OCI-LY1 (cell line): ENCODE results near the gene LIAS.

Experiments used
- H2AFZ ChIP-seq: fragments of 200-600 bp; sonication (generic), shearing (Covaris generic); 2 replicates; pipeline ENCODE4 v1.6.0; 2014; ENCODE audit warnings: antibody characterized with exemption, mild to moderate bottlenecking, low read length
- H3F3A ChIP-seq: fragments of 200-600 bp; sonication (generic), shearing (Covaris generic); 2 replicates; pipeline ENCODE4 v1.6.0; 2014; ENCODE audit warnings: mild to moderate bottlenecking, antibody characterized with exemption, low read length, moderate library complexity; ENCODE audit not compliant: insufficient read depth
- H3K27ac ChIP-seq: fragments of 200-600 bp; sonication (generic); 2 replicates; pipeline ENCODE4 v1.5.1; 2014; ENCODE audit warnings: low read length, mixed run types, mild to moderate bottlenecking, low read depth; ENCODE audit not compliant: poor library complexity, severe bottlenecking
- H3K27me3 ChIP-seq: fragments of 200-600 bp; sonication (generic); 2 replicates; pipeline ENCODE4 v1.6.0; 2014; ENCODE audit warnings: antibody characterized with exemption, mild to moderate bottlenecking, low read length, moderate library complexity; ENCODE audit not compliant: insufficient read depth
- H3K36me3 ChIP-seq: fragments of 200-600 bp; sonication (generic); 2 replicates; pipeline ENCODE4 v1.6.1; 2014; ENCODE audit warnings: mild to moderate bottlenecking, antibody characterized with exemption, low read length, moderate library complexity, mixed read lengths; ENCODE audit not compliant: insufficient read depth
- H3K4me1 ChIP-seq: fragments of 200-600 bp; sonication (generic); 2 replicates; pipeline ENCODE4 v1.5.1; 2014; ENCODE audit warnings: mild to moderate bottlenecking, low read length, moderate library complexity; ENCODE audit not compliant: insufficient read depth, severe bottlenecking
- H3K4me2 ChIP-seq: fragments of 200-600 bp; sonication (generic), shearing (Covaris generic); 2 replicates; pipeline ENCODE4 v1.6.1; 2014; ENCODE audit warnings: low read length
- H3K4me3 ChIP-seq: fragments of 200-600 bp; sonication (generic); 2 replicates; pipeline ENCODE4 v1.5.1; 2014; ENCODE audit warnings: low read length, low read depth, mild to moderate bottlenecking, mixed read lengths; ENCODE audit not compliant: poor library complexity, severe bottlenecking
- H3K79me2 ChIP-seq: fragments of 200-600 bp; shearing (Covaris generic); 2 replicates; pipeline ENCODE4 v1.6.1; 2016; ENCODE audit warnings: mixed run types, low read length, mixed read lengths; ENCODE audit not compliant: insufficient read depth
- H3K9ac ChIP-seq: fragments of 200-600 bp; sonication (generic), shearing (Covaris generic); 2 replicates; pipeline ENCODE4 v1.6.1; 2014; ENCODE audit warnings: mild to moderate bottlenecking, low read length, mixed read lengths
- H3K9me2 ChIP-seq: fragments of 200-600 bp; sonication (generic), shearing (Covaris generic); 2 replicates; pipeline ENCODE4 v1.6.1; 2014; ENCODE audit warnings: low read depth, mild to moderate bottlenecking, low read length, mixed read lengths
- H3K9me3 ChIP-seq: fragments of 200-600 bp; shearing (Covaris generic); 2 replicates; pipeline ENCODE4 v1.6.1; 2014; ENCODE audit warnings: low read length, mixed read lengths
- H4K20me1 ChIP-seq: fragments of 200-600 bp; sonication (generic), shearing (Covaris generic); 2 replicates; pipeline ENCODE4 v1.6.0; 2016; ENCODE audit warnings: mild to moderate bottlenecking, low read length; ENCODE audit not compliant: insufficient read depth
- CTCF ChIP-seq: fragments of 200-600 bp; sonication (generic), shearing (Covaris generic); IDR thresholded peaks from 2 replicates; pipeline ENCODE4 v1.5.1; 2017; ENCODE audit warnings: mild to moderate bottlenecking, antibody characterized with exemption, low read length, moderate library complexity, mixed read lengths
- EZH2 ChIP-seq: fragments of 200-600 bp; sonication (generic), shearing (Covaris generic); IDR thresholded peaks from 2 replicates; pipeline ENCODE4 v1.8.0; 2017; ENCODE audit warnings: borderline replicate concordance, mixed run types, mild to moderate bottlenecking, antibody characterized with exemption, low read length, moderate library complexity, mixed read lengths

LIAS gene

GRCh38 chr4:39451423-39452023, 7.3 kb upstream of the LIAS start:
- H3K79me2 ChIP-seq, result peaks cover 1% of the 10 kb centered on the region
- H3K9ac ChIP-seq, result no peak overlapping the region
- no peaks in the 10 kb centered on the region for H3K9me3 ChIP-seq
- no peak overlapping the region for H3K4me2 ChIP-seq
- no peak for TF ChIP-seq EZH2
- no peak for TF ChIP-seq CTCF
- H3F3A ChIP-seq, result peaks cover 20% of the 10 kb centered on the region; the same call in 1 of the 2 replicates
- peaks cover 68% of the 10 kb centered on the region for H3K36me3 ChIP-seq
- no peaks in the 10 kb centered on the region for H3K9me2 ChIP-seq
- peaks cover 27% of the 10 kb centered on the region for H3K4me1 ChIP-seq
- no peak overlapping the region for H2AFZ ChIP-seq
- H3K4me3 ChIP-seq, result no peak overlapping the region
- H4K20me1 ChIP-seq, result peaks cover 2% of the 10 kb centered on the region; the same call in 1 of the 2 replicates
- H3K27me3 ChIP-seq, result no peaks in the 10 kb centered on the region
- no peak overlapping the region for H3K27ac ChIP-seq

GRCh38 chr4:39452153-39452859, 6.5 kb upstream of the LIAS start:
- Histone ChIP-seq H3K4me1 (peaks cover 31% of the 10 kb centered on the region), H3K9me3 (no peaks in the 10 kb centered on the region), H3K79me2 (peaks cover 9% of the 10 kb centered on the region), H3K36me3 (peaks cover 76% of the 10 kb centered on the region), H4K20me1 (peaks cover 7% of the 10 kb centered on the region; the same call in 1 of the 2 replicates), H3K27ac (no peak overlapping the region), H3K4me3 (no peak overlapping the region), H3K27me3 (no peaks in the 10 kb centered on the region), H2AFZ (no peak overlapping the region), H3K9ac (no peak overlapping the region), H3F3A (peaks cover 20% of the 10 kb centered on the region; the same call in 1 of the 2 replicates), H3K9me2 (no peaks in the 10 kb centered on the region), H3K4me2 (no peak overlapping the region)
- no peak for TF ChIP-seq CTCF
- TF ChIP-seq EZH2, result no peak

GRCh38 chr4:39452860-39453587, 5.8 kb upstream of the LIAS start:
- Histone ChIP-seq H3F3A (peaks cover 20% of the 10 kb centered on the region; the same call in 1 of the 2 replicates), H3K27ac (no peak overlapping the region), H2AFZ (no peak overlapping the region), H3K36me3 (peaks cover 83% of the 10 kb centered on the region), H3K4me2 (no peak overlapping the region), H3K9me3 (no peaks in the 10 kb centered on the region), H3K79me2 (peaks cover 16% of the 10 kb centered on the region), H3K4me1 (peaks cover 31% of the 10 kb centered on the region), H3K4me3 (no peak overlapping the region), H3K9me2 (no peaks in the 10 kb centered on the region), H4K20me1 (peaks cover 7% of the 10 kb centered on the region; the same call in 1 of the 2 replicates), H3K9ac (no peak overlapping the region), H3K27me3 (no peaks in the 10 kb centered on the region)
- TF ChIP-seq CTCF (no peak), EZH2 (no peak)
